Stimulated activated CD8-positive, alpha-beta memory T cell treated with anti-CD3 and anti-CD28 coated beads, Interleukin-7, amount 100 ng/mL, for 48 hours (primary cell): ENCODE measurements around the gene PRICKLE1.

Experiments
- DNase-seq, 2 donors: peaks; one replicate each; pipeline ENCODE4 v3.0.0-alpha.2; 2020; ENCODE audit warnings: low read depth in 1 of 2; ENCODE audit errors: extremely low read depth in 1 of 2

The PRICKLE1 gene

GRCh38 chr12:42462486-42462885 is 127.1 kb downstream of the PRICKLE1 start:
- no peak for DNase-seq

GRCh38 chr12:42459336-42459847 is 130.2 kb downstream of the PRICKLE1 start:
- no peak for DNase-seq

GRCh38 chr12:42458575-42458974 is 131.0 kb downstream of the PRICKLE1 start:
- DNase-seq: no peak

- no peak for DNase-seq
Measured at GRCh38 chr12:42450248-42450647, 139.3 kb downstream of the PRICKLE1 start.

GRCh38 chr12:42448841-42449240 is 140.7 kb downstream of the PRICKLE1 start:
- no peak for DNase-seq

- no peak for DNase-seq
Measured at GRCh38 chr12:42447371-42447786, 142.2 kb downstream of the PRICKLE1 start.

GRCh38 chr12:42446761-42447160 is 142.8 kb downstream of the PRICKLE1 start:
- no peak for DNase-seq

GRCh38 chr12:42445891-42446290 is 143.7 kb downstream of the PRICKLE1 start:
- DNase-seq: no peak

- no peak for DNase-seq
Measured at GRCh38 chr12:42444192-42444943, 145.2 kb downstream of the PRICKLE1 start.

GRCh38 chr12:42442888-42443287 is 146.7 kb downstream of the PRICKLE1 start:
- DNase-seq: no peak

- no peak for DNase-seq
Measured at GRCh38 chr12:42442311-42442759, 147.2 kb downstream of the PRICKLE1 start.

- DNase-seq: no peak
Measured at GRCh38 chr12:42440608-42441007, 148.9 kb downstream of the PRICKLE1 start.

GRCh38 chr12:42432517-42433140 is 156.9 kb downstream of the PRICKLE1 start:
- no peak for DNase-seq

- DNase-seq: no peak
Measured at GRCh38 chr12:42428850-42429249, 160.7 kb downstream of the PRICKLE1 start.

GRCh38 chr12:42426746-42427145 is 162.8 kb downstream of the PRICKLE1 start:
- no peak for DNase-seq

GRCh38 chr12:42422785-42423184 is 166.8 kb downstream of the PRICKLE1 start:
- no peak for DNase-seq

GRCh38 chr12:42421844-42422779 is 167.4 kb downstream of the PRICKLE1 start:
- DNase-seq: no peak

- DNase-seq: no peak
Measured at GRCh38 chr12:42420395-42420794, 169.2 kb downstream of the PRICKLE1 start.

- DNase-seq: no peak
Measured at GRCh38 chr12:42410340-42410739, 179.2 kb downstream of the PRICKLE1 start.

GRCh38 chr12:42409471-42409870 is 180.1 kb downstream of the PRICKLE1 start:
- DNase-seq: no peak

GRCh38 chr12:42407306-42407705 is 182.2 kb downstream of the PRICKLE1 start:
- no peak for DNase-seq
